Left colon (tissue), 2 donors: ENCODE measurements around the gene LRRC74B. TPM values are rescaled to one million over a fixed set of nuclear protein-coding genes. Genes with fewer than 3 reads are reported as not detected.
"Not testable (repeated sequence)": the region's sequence is repeated elsewhere in the genome, so short reads cannot be mapped to it uniquely, and the experiment has no call there.

Source experiments
- ATAC-seq: fragments of 200-7000 bp; cut with Tn5 transposase; one replicate; pipeline ENCODE4 v1.9.1; 2020; ENCODE audit warnings: mild to moderate bottlenecking, moderate library complexity
- DNase-seq, 2 donors: peaks; one replicate each; pipeline ENCODE4 v3.0.0-alpha.2; 2020
- intact Hi-C, 2 donors: fragments of 100-400 bp; cut with DNase I in 1 of 2; cut with micrococcal nuclease in 1 of 2; formaldehyde crosslinking; loops; one replicate each; pipeline versions ENCODE4 v1.11.2 to v1.14.0; 2022; cut with DNase I, micrococcal nuclease
- total RNA-seq, 2 donors: library from RNA; stranded (reverse); fragmentation: NEBNext Ultra II Directional; extraction: Animal tissue kit (Norgen Biotek cat#: 25700); gene quantifications; one replicate each; pipeline ENCODE4 v1.2.1, GENCODE V29; 2021
- donor health status: DM: no; HTN: no; CAD: no.
- donor health status: DM: yes; HTN: yes; CAD: no.

LRRC74B gene
- total RNA-seq, 2 donors from 2014 or later: 0.18 TPM; not detected in 1

GRCh38 chr22:21029486-21030025 is 16.2 kb upstream of the LRRC74B start:
- intact Hi-C loops: no loop called here
- DNase-seq: no peak
- ATAC-seq: no peak

- intact Hi-C loops: no loop called here
- ATAC-seq (no peak), DNase-seq (no peak)
Observed at GRCh38 chr22:21030032-21030431, 15.7 kb upstream of the LRRC74B start.

DNA sequence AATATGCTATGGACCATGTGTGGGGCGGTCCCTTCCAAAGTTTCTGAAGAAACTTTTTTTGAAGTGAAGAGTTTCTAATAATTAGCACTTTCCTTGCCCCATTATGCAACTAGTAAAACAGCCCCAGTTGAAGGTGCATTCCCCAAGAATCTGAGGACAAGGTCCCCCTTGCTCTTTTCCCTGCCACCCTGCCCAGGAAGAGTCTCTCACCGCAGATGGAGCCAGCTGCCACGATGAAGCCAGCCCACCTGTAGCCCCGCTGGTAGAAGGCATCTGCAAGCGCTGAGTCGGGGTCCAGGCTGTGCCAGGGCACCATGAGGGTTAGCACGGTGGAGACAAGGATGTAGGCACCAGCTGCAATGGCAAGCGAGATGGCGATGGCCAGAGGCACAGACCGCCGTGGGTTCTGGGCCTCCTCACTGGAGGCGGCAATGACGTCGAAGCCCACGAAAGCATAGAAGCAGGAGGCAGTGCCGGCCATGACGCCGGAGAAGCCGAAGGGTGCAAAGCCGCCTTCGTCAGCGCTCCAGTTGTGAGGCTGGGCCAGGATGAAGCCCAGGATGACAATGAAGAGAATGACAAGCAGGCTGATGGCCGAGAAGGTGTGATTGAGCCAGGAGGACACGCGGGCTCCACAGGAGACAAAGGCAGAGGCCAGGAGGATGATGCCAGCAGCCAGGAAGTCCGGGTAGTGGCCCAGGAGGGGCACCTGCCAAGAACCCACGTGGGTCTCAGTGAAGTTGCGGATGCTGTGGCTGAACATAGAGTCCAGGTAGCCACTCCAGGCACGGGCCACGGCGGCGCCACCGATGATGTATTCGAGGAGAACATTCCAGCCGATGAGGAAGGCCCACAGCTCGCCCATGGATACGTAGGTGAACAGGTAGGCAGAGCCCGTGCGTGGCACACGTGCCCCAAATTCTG is 14.9 kb upstream of the LRRC74B start:
- intact Hi-C loops: no loop called here
- ATAC-seq: no peak
- no peak for DNase-seq

- no peak for DNase-seq
- intact Hi-C loops: no loop called here
- ATAC-seq: no peak
Observed at GRCh38 chr22:21031545-21032036, 14.2 kb upstream of the LRRC74B start.

DNA sequence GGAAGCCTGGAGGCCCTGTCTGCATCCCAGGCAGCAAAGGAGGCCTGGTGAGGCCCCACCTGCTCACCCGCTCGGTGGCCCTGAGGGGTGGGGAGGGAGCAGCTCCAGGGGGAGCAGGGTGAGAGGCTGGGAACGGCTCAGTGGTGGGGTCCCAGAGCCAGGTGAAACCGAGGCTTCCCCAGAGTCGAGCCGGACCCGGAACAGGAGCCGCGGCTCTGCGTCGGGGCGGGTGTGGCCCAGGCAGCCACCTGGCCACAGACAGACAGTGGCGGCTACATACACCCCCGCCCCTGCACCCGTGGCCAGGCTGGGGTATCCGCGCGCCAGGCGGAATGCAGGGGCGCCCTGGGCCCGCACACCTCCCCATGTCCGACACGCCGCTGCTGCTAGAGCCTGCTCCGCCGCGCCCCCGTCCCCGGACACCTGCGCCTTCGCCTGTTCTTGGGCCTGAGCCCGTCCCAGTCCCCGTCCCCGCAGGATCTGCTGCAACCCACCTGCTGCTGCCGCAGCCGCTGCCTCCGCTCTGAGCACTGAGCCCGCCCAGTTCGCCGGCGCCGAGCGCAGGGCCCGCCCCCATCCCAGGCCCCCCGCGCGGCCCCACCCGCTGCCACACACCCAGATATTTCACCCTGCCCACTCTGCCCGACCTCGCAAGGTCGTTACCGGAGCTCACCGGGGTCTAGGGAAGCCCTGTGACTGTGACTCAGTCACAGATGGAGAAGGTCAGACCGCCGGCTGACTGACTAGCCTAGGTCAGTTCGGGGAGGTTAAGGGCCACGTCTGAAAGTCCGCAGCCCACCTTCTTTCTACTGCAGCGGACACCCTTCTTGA is 13.5 kb upstream of the LRRC74B start, which contains the start of gene SLC7A4:
SLC7A4 (minus strand) TSS at position 525 of the 831 bp plus-strand sequence. CDS start 749 bp downstream, outside the sequence.
- ATAC-seq (peak; percentile 88), DNase-seq (peak in 1 of 2 donors; percentile 17)
- intact Hi-C loops: no loop called here

- intact Hi-C loops: no loop called here
- ATAC-seq (no peak), DNase-seq (no peak)
Observed at GRCh38 chr22:21032868-21033688, 12.7 kb upstream of the LRRC74B start.

DNA sequence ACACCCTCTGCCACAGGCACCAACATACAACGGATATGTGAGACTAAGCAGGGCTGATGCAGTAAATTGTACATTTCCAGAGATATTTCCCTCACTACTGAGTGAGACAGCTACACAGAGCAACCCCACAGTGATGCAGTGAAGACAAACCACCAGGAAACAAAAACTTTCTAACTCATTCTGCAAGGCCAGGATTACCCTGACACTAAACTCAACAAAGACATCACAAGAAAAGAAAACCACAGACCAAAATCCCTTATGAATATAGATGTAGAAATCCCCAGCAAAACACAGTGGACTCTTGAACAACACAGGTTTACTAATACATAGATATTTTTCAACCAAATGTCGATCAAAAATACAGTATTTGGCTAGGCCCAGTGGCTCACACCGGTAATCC is 11.9 kb upstream of the LRRC74B start:
- no peak for ATAC-seq
- intact Hi-C loops: no loop called here
- no peak for DNase-seq

DNA sequence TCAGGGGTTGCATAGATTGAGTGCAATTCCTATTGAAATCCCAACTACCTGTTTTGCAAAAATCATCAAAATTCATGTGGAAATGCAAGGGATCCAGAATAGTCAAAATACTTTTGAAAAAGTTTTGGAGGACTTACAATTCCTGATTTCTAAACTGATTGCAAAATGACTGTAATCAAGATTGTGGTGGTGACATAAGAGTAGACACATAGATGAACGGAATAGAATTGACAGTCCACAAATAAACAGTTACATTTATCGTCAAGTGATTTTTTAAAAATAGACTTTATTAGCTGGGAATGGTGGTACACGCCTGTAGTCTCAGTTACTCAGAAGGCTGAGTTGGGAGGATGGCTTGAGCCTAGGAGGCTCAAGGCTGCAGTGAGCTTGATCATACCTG is 10.8 kb upstream of the LRRC74B start:
- intact Hi-C loops: no loop called here
- DNase-seq (no peak), ATAC-seq (no peak)

DNA sequence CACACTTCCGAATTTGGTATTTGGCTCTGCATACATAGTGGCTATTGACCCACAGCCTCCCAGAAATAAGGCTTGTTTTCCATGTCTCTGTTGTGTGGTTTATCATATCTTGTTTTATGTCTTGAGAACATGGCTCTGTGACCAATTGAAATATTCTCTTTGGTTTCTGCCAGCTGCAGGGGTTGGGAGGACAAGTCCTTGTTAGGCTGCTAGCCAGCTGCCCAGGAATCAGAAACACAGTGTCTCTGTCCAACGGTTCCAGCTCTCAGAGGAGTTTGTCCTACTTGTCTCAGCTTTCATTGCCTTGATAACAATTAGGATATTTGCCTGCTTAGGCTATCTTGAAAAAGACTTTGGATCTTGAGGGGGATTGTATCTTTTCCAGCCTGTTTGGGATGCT is 7.3 kb upstream of the LRRC74B start:
- DNase-seq (no peak), ATAC-seq (no peak)
- intact Hi-C loops: no loop called here

GRCh38 chr22:21039158-21039557 is 6.6 kb upstream of the LRRC74B start:
- DNase-seq, ATAC-seq, intact Hi-C loops: not testable (repeated sequence)

GRCh38 chr22:21041937-21042336 is 3.8 kb upstream of the LRRC74B start:
- DNase-seq: no peak
- ATAC-seq: no peak
- intact Hi-C loops: no loop called here

- ATAC-seq (peak; percentile 76), DNase-seq (peak; percentile 35 to 48)
- intact Hi-C loops: no loop called here
Observed at GRCh38 chr22:21042978-21043859, 2.5 kb upstream of the LRRC74B start.

DNA sequence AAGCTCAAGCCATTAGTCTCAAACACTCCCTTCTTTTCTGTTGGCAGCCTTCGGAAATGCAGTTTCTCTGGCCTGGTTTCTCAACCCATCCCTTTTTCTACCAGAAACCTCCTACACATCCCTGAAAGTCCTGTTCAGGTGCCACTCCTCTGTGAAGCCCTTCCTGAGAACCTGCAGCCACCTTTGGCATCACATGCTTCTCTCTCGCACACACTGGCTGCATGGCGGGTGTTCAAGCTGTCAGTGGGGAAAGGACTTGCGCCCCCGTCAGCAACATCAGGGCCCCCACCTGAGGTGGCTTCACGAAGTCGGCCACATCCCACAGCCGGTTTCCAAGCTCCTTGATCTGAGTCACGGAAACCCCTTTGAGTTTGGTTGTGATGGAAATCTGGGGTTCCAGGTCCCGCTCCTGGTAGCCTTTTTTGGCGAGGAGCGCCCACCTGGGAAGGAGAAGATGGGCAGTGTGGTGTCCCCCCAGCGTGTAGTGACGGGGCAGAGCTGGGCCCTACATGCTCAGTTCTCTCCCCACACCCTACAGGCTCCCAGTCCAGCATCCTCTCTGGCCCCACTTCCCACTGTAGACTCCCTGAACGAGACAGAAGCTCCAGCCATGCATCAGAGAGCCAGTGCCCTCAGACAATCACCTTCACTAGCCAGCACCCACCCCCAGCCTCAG is 1.7 kb upstream of the LRRC74B start:
- no peak for ATAC-seq
- intact Hi-C loops: no loop called here
- DNase-seq: no peak

GRCh38 chr22:21044931-21045584 is 688 bp upstream of the LRRC74B start:
- ATAC-seq (peak; percentile 28), DNase-seq (no peak)
- intact Hi-C loops: no loop called here

- DNase-seq (no peak), ATAC-seq (no peak)
- intact Hi-C loops: no loop called here
Observed at GRCh38 chr22:21047035-21047661, 1.4 kb downstream of the LRRC74B start.

DNA sequence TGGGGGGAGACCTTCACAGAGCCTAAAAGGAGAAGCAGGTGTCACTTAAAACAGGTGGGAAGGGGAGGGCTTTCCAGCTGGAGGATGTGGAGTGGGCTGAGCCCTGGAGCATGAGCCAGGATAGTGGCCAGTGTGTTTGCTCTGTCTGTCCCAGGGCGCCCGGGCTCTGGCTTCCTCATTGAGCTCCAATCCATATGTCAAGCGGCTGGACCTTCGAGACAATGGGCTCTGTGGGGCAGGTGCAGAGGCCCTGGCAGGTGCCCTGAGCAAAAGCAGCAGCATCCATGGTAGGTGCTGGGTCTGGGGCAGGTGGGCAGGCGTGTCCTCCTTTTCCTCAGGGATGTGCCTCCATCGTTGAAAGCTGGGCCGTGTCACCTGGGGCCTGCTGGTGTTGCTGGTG is 2.0 kb downstream of the LRRC74B start:
- DNase-seq (no peak), ATAC-seq (no peak)
- intact Hi-C loops: no loop called here
